ENCODE measurements around the gene EFL1.

DNA sequence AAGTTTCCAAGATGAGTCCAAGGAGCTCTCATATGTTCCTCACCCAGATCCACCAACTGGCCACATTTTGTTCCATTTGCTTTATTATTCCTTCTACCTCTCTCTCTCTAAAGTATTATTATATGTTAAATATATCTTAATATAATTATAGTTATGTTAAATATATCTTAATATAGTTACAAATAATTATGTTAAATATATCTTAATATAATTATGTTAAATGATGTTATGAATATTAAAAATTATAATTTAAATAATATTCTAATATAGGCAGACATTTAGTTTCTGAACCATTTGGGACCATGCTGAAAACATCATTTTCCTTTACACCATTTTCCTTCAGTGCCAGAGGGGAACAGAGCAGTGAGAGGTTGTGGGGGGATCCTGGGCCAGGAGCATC, 166.7 kb downstream of the EFL1 start:
- TF ChIP-seq, protein P1, sequence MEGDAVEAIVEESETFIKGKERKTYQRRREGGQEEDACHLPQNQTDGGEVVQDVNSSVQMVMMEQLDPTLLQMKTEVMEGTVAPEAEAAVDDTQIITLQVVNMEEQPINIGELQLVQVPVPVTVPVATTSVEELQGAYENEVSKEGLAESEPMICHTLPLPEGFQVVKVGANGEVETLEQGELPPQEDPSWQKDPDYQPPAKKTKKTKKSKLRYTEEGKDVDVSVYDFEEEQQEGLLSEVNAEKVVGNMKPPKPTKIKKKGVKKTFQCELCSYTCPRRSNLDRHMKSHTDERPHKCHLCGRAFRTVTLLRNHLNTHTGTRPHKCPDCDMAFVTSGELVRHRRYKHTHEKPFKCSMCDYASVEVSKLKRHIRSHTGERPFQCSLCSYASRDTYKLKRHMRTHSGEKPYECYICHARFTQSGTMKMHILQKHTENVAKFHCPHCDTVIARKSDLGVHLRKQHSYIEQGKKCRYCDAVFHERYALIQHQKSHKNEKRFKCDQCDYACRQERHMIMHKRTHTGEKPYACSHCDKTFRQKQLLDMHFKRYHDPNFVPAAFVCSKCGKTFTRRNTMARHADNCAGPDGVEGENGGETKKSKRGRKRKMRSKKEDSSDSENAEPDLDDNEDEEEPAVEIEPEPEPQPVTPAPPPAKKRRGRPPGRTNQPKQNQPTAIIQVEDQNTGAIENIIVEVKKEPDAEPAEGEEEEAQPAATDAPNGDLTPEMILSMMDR (conservative IDR thresholded peaks at IDR 0.05 in 1 of 2, IDR thresholded peaks at IDR 0.05 in 1 of 2; ENCODE audit: low read depth in 1 of 2, low read length in 2 of 2), result no peak
- no peak for TF ChIP-seq EZH2 (IDR thresholded peaks at IDR 0.05; ENCODE audit: low read length, missing control alignments)

All from fibroblast of lung (primary cell).